Neural crest cell (in vitro differentiated cells): ENCODE results near the gene ESR1. TPM values are rescaled to one million over a fixed set of nuclear protein-coding genes. Genes with fewer than 3 reads are reported as not detected.

Experiments
- DNase-seq: peaks from one replicate; pipeline ENCODE4 v3.0.0; 2021; ENCODE audit warnings: low read depth, mixed read lengths, low spot score
- H3K27ac Mint-ChIP-seq: one replicate; pipeline ENCODE4 v1.8.0; 2021; ENCODE audit warnings: mild to moderate bottlenecking, mixed read lengths; ENCODE audit not compliant: unreplicated experiment
- H3K27me3 Mint-ChIP-seq: 2 replicates; pipeline ENCODE4 v1.8.0; 2021; ENCODE audit warnings: low read depth, mild to moderate bottlenecking, mixed read lengths
- H3K36me3 Mint-ChIP-seq: 2 replicates; pipeline ENCODE4 v1.8.0; 2021; ENCODE audit warnings: low read depth, mild to moderate bottlenecking, mixed read lengths
- H3K4me1 Mint-ChIP-seq: 2 replicates; pipeline ENCODE4 v1.8.0; 2021; ENCODE audit warnings: mixed read lengths
- H3K4me3 Mint-ChIP-seq: one replicate; pipeline ENCODE4 v1.8.0; 2021; ENCODE audit warnings: mild to moderate bottlenecking, mixed read lengths
- H3K9me3 Mint-ChIP-seq: 2 replicates; pipeline ENCODE4 v1.8.0; 2021; ENCODE audit warnings: mixed read lengths
- CTCF ChIP-seq: fragments of 200-600 bp; sonication (generic); conservative IDR thresholded peaks from 2 replicates; pipeline ENCODE4 v1.5.0; 2021; ENCODE audit warnings: antibody characterized with exemption, mild to moderate bottlenecking
- total RNA-seq: library from RNA; stranded (reverse); gene quantifications from 2 replicates; pipeline ENCODE4 v1.2.1, GENCODE V29; 2021

Gene ESR1
- total RNA-seq, 1 donor from 2014 or later, result not detected

GRCh38 chr6:152151920-152152319 lies 344.4 kb downstream of the ESR1 start:
- Mint-ChIP-seq H3K4me3 (no peak overlapping the region), H3K4me1 (no peaks in the 10 kb centered on the region), H3K36me3 (peaks cover 5% of the 10 kb centered on the region), H3K27ac (no peak overlapping the region), H3K9me3 (no peaks in the 10 kb centered on the region), H3K27me3 (no peaks in the 10 kb centered on the region)
- no peak for TF ChIP-seq CTCF
- DNase-seq, result no peak

DNA sequence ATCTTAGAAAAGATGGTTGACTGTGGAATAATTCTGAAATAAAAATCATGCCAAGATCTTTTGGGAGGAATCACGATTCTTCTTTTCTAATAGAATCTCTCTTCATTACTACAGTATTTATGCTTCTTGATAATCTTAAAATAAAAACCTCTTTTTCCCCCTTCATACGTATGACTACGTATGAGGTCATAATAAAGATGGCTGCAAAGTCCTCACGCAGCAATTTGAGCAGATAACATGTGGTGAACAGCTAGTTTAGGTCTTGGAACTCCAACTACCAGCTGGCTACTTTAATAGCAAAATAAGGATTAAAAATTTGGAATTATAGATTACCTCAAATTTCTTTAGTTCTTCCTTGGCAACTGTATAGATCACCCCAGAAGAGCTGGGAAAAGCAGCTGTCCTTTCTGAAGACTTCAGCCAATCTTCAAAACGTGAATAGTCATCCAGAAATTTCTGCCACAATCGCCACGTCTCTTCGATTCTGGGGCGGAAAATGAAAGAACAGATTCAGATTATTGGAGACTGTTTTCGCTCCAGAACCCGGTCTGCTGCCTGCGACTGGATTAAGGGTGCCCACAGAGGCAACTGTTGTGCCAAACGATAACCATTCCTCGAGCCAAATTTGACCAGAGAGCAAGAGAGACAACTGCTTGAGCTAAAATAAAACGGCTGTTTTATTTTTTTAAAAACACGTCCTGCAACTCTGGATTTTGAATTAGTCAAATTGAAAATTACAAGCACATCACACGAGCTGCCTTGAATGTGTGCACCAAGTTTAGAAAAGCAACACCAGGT lies 347.3 kb downstream of the ESR1 start:
- TF ChIP-seq CTCF, result no peak
- no peak overlapping the region for H3K4me3 Mint-ChIP-seq
- H3K36me3 Mint-ChIP-seq, result no peaks in the 10 kb centered on the region
- H3K27ac Mint-ChIP-seq, result no peak overlapping the region
- no peaks in the 10 kb centered on the region for H3K4me1 Mint-ChIP-seq
- DNase-seq, result no peak
- no peaks in the 10 kb centered on the region for H3K9me3 Mint-ChIP-seq
- no peaks in the 10 kb centered on the region for H3K27me3 Mint-ChIP-seq

DNA sequence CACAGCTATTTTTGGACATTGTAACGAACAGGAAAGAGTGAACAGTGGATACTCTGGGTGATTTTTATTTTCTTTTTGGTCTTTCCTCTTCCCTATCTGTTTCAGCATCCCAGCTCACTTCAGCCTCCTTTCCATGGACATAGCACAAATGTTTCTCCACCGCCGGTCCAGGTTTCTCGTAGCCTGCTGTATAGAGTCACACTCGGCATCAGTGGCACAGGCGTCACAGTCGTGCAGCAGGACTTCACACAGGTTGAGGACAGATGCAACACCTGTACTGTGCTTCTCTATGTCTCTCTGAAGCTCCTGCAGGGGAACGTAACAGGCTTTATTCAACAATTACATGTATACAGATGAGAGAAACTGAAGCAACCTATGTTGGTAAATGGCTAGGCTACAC lies 348.3 kb downstream of the ESR1 start:
- DNase-seq, result no peak
- no peak for TF ChIP-seq CTCF
- Mint-ChIP-seq H3K36me3 (no peaks in the 10 kb centered on the region), H3K4me1 (no peaks in the 10 kb centered on the region), H3K4me3 (no peak overlapping the region), H3K9me3 (no peaks in the 10 kb centered on the region), H3K27ac (no peak overlapping the region), H3K27me3 (no peaks in the 10 kb centered on the region)

- no peaks in the 10 kb centered on the region for H3K9me3 Mint-ChIP-seq
- no peak for DNase-seq
- no peak overlapping the region for H3K27ac Mint-ChIP-seq
- peaks cover 6% of the 10 kb centered on the region for H3K36me3 Mint-ChIP-seq
- H3K4me3 Mint-ChIP-seq, result no peak overlapping the region
- TF ChIP-seq CTCF, result no peak
- no peaks in the 10 kb centered on the region for H3K27me3 Mint-ChIP-seq
- no peaks in the 10 kb centered on the region for H3K4me1 Mint-ChIP-seq
Observed at GRCh38 chr6:152160346-152160745, 352.9 kb downstream of the ESR1 start.

GRCh38 chr6:152161501-152161900 lies 354.0 kb downstream of the ESR1 start:
- DNase-seq, result no peak
- no peaks in the 10 kb centered on the region for H3K9me3 Mint-ChIP-seq
- H3K36me3 Mint-ChIP-seq, result peaks cover 6% of the 10 kb centered on the region
- no peak overlapping the region for H3K4me3 Mint-ChIP-seq
- H3K27ac Mint-ChIP-seq, result no peak overlapping the region
- TF ChIP-seq CTCF, result no peak
- no peaks in the 10 kb centered on the region for H3K4me1 Mint-ChIP-seq
- no peaks in the 10 kb centered on the region for H3K27me3 Mint-ChIP-seq
